IMR-90 (cell line): ENCODE results near the gene ZG16. TPM values are rescaled to one million over a fixed set of nuclear protein-coding genes. Genes with fewer than 3 reads are reported as not detected.
"Not testable (repeated sequence)": the region's sequence is repeated elsewhere in the genome, so short reads cannot be mapped to it uniquely, and the experiment has no call there.

Source experiments
- ATAC-seq: fragments of 200-7000 bp; cut with Tn5 transposase; 2 replicates; pipeline ENCODE4 v1.9.1; 2020; ENCODE audit warnings: low read depth, mild to moderate bottlenecking, moderate library complexity
- BruUV-seq: library from RNA; stranded (reverse); fragments of 400-500 nt; replicated peaks from 2 replicates; lab custom pipeline; 2021; lab: Mats Ljungman, UMichigan
- CTCF ChIA-PET: fragments of 300-600 bp; formaldehyde crosslinking; extraction: SDS; loops from one replicate; lab custom pipeline; 2021; ENCODE audit warnings: antibody characterized with exemption; lab: Yijun Ruan, JAX
- POLR2A ChIA-PET: fragments of 300-600 bp; sonication (Branson Sonifier 250); formaldehyde crosslinking; loops from one replicate; lab custom pipeline; 2022; ENCODE audit warnings: antibody characterized with exemption; ENCODE audit not compliant: unreplicated experiment; lab: Charles Lee
- DNase-seq: peaks from one replicate; pipeline ENCODE4 v3.0.0; 2013
- H2AFZ ChIP-seq: replicated peaks from 2 replicates; pipeline ENCODE3; 2013; ENCODE audit warnings: low read length, mild to moderate bottlenecking; ENCODE audit not compliant: poor library complexity
- H2AK5ac ChIP-seq: 2 replicates; pipeline ENCODE4 v1.6.1; 2013; ENCODE audit warnings: low read depth, low read length, inconsistent platforms
- H2AK9ac ChIP-seq: replicated peaks from 2 replicates; pipeline ENCODE3; 2013; ENCODE audit warnings: mild to moderate bottlenecking, low read depth, low read length, moderate library complexity; ENCODE audit not compliant: poor library complexity
- H2BK120ac ChIP-seq: 2 replicates; pipeline ENCODE4 v1.6.1; 2013; ENCODE audit warnings: low read depth, low read length, inconsistent platforms
- H2BK15ac ChIP-seq: 3 replicates; pipeline ENCODE4 v1.6.1; 2013; ENCODE audit warnings: low read depth, low read length, inconsistent platforms
- H2BK20ac ChIP-seq: 2 replicates; pipeline ENCODE4 v1.6.1; 2013; ENCODE audit warnings: low read depth, mild to moderate bottlenecking, inconsistent platforms, low read length, moderate library complexity
- H2BK5ac ChIP-seq: 2 replicates; pipeline ENCODE4 v1.6.1; 2013; ENCODE audit warnings: mild to moderate bottlenecking, low read depth, low read length, inconsistent platforms; ENCODE audit not compliant: poor library complexity, severe bottlenecking
- H3K14ac ChIP-seq: replicated peaks from 2 replicates; pipeline ENCODE4 v1.6.1; 2013; ENCODE audit warnings: low read depth, low read length, inconsistent platforms
- H3K18ac ChIP-seq: 2 replicates; pipeline ENCODE4 v1.6.1; 2013; ENCODE audit warnings: low read depth, low read length, control low read depth
- H3K23ac ChIP-seq: 2 replicates; pipeline ENCODE4 v1.6.1; 2013; ENCODE audit warnings: low read depth, low read length, inconsistent platforms
- H3K27ac ChIP-seq: 2 replicates; pipeline ENCODE4 v1.5.1; 2013; ENCODE audit warnings: mild to moderate bottlenecking, control low read depth, low read length; ENCODE audit not compliant: insufficient read depth
- H3K27me3 ChIP-seq: 2 replicates; pipeline ENCODE4 v1.6.1; 2013; ENCODE audit warnings: low read length; ENCODE audit not compliant: control insufficient read depth, insufficient read depth
- H3K36me3 ChIP-seq: 2 replicates; pipeline ENCODE4 v1.6.1; 2013; ENCODE audit warnings: low read length, mixed read lengths; ENCODE audit not compliant: control insufficient read depth, insufficient read depth
- H3K4ac ChIP-seq: 2 replicates; pipeline ENCODE4 v1.6.1; 2013; ENCODE audit warnings: low read depth, low read length, inconsistent platforms
- H3K4me1 ChIP-seq: 2 replicates; pipeline ENCODE4 v1.6.1; 2013; ENCODE audit warnings: low read length, mixed read lengths; ENCODE audit not compliant: control insufficient read depth, insufficient read depth
- H3K4me2 ChIP-seq: 2 replicates; pipeline ENCODE4 v1.6.1; 2013; ENCODE audit warnings: low read depth, mild to moderate bottlenecking, control low read depth, low read length, moderate library complexity
- H3K4me3 ChIP-seq: 2 replicates; pipeline ENCODE4 v1.5.1; 2013; ENCODE audit warnings: low read depth, mild to moderate bottlenecking, control low read depth, low read length, moderate library complexity; ENCODE audit not compliant: insufficient read depth
- H3K56ac ChIP-seq: 2 replicates; pipeline ENCODE4 v1.6.1; 2013; ENCODE audit warnings: low read length, inconsistent platforms; ENCODE audit not compliant: insufficient read depth; ENCODE audit errors: extremely low read depth
- H3K79me1 ChIP-seq, 2 experiments: 2 replicates each; pipeline ENCODE4 v1.6.1; 2013; ENCODE audit warnings: low read length in 2 of 2, inconsistent platforms in 1 of 2, low read depth in 1 of 2
- H3K9ac ChIP-seq: 2 replicates; pipeline ENCODE4 v1.6.1; 2013; ENCODE audit warnings: low read depth, low read length, control low read depth
- H3K9me1 ChIP-seq: 2 replicates; pipeline ENCODE4 v1.6.1; 2013; ENCODE audit warnings: low read length, inconsistent platforms; ENCODE audit not compliant: insufficient read depth
- H3K9me3 ChIP-seq: 2 replicates; pipeline ENCODE4 v1.6.1; 2013; ENCODE audit warnings: low read length; ENCODE audit not compliant: control insufficient read depth, insufficient read depth
- H4K20me1 ChIP-seq: 2 replicates; pipeline ENCODE4 v1.6.1; 2013; ENCODE audit warnings: low read length, inconsistent platforms; ENCODE audit not compliant: insufficient read depth
- H4K5ac ChIP-seq: 2 replicates; pipeline ENCODE4 v1.6.1; 2013; ENCODE audit warnings: mild to moderate bottlenecking, low read depth, low read length, control low read depth
- H4K8ac ChIP-seq, 2 experiments: 2 replicates each; pipeline ENCODE4 v1.6.1; 2013; ENCODE audit warnings: low read depth in 2 of 2, low read length in 2 of 2, control low read depth in 1 of 2, inconsistent platforms in 1 of 2
- H4K91ac ChIP-seq: 2 replicates; pipeline ENCODE4 v1.6.1; 2013; ENCODE audit warnings: low read depth, low read length, inconsistent platforms; ENCODE audit not compliant: insufficient read depth
- WGBS, 2 experiments: methylation state at CpG; one replicate each; pipeline versions ENCODE4 v1.1.5 to v1.1.7; 2013; ENCODE audit warnings: missing lambda C conversion rate in 2 of 2; ENCODE audit not compliant: insufficient read length in 1 of 2; ENCODE audit errors: extremely low coverage in 2 of 2; 5-methylcytosine and 5-hydroxymethylcytosine counted together
- dilution Hi-C: fragments of 300-500 bp; cut with HindIII; formaldehyde crosslinking; loops from one replicate; pipeline ENCODE4 v1.14.3; 2018; ENCODE audit warnings: low sequenced_read_pairs; ENCODE audit not compliant: unreplicated experiment
- in situ Hi-C: fragments of 300-500 bp; cut with MboI; formaldehyde crosslinking; loops from 3 replicates; pipeline ENCODE4 v1.14.3; 2019; ENCODE audit warnings: low sequenced_read_pairs, inconsistent platforms, mixed read lengths
- intact Hi-C: fragments of 100-400 bp; cut with micrococcal nuclease; formaldehyde crosslinking; loops from 2 replicates; pipeline ENCODE4 v1.10.0; 2022
- polyA plus RNA-seq, 3 experiments: library from polyadenylated mRNA; depleted of rRNA; stranded (reverse); fragments of >200 nt; gene quantifications; 2 replicates each; pipeline ENCODE4 v1.2.3, GENCODE V29; 2012; ENCODE audit warnings: low replicate concordance in 1 of 3
- total RNA-seq: library from RNA; depleted of rRNA; stranded (reverse); fragments of >200 nt; gene quantifications from 2 replicates; pipeline ENCODE4 v1.2.3, GENCODE V29; 2012

Gene ZG16
- total and polyA plus RNA-seq, 2 of the 4 experiments (the other 2 are of a cell fraction): not detected

- H3K4me2 ChIP-seq, in situ Hi-C loops, H2AK9ac ChIP-seq, H3K27me3 ChIP-seq, H3K9ac ChIP-seq, H3K14ac ChIP-seq, CTCF ChIA-PET, H4K20me1 ChIP-seq, H3K9me3 ChIP-seq, H3K56ac ChIP-seq, POLR2A ChIA-PET, H4K5ac ChIP-seq, intact Hi-C loops, H4K91ac ChIP-seq, H3K79me1 ChIP-seq, H2BK5ac ChIP-seq, H3K36me3 ChIP-seq, H2BK120ac ChIP-seq, DNase-seq, H2BK20ac ChIP-seq, H2AFZ ChIP-seq, H2BK15ac ChIP-seq, ATAC-seq, H3K27ac ChIP-seq, H3K4ac ChIP-seq, H3K18ac ChIP-seq, H3K23ac ChIP-seq, dilution Hi-C loops, H3K4me3 ChIP-seq, H4K8ac ChIP-seq, BruUV-seq, H3K9me1 ChIP-seq, H3K4me1 ChIP-seq, H2AK5ac ChIP-seq: not testable (repeated sequence)
- 60% methylated on average over 1 of the region's 8 CpGs; no CpG with 5 or more reads in 1 of the 2 experiments for WGBS, 2 experiments
Observed at GRCh38 chr16:29761280-29761651, 16.8 kb upstream of the ZG16 start.
